ENCODE data around the gene VTA1.
"Not testable (repeated sequence)": the region's sequence is repeated elsewhere in the genome, so short reads cannot be mapped to it uniquely, and the experiment has no call there.

VTA1 gene

DNA sequence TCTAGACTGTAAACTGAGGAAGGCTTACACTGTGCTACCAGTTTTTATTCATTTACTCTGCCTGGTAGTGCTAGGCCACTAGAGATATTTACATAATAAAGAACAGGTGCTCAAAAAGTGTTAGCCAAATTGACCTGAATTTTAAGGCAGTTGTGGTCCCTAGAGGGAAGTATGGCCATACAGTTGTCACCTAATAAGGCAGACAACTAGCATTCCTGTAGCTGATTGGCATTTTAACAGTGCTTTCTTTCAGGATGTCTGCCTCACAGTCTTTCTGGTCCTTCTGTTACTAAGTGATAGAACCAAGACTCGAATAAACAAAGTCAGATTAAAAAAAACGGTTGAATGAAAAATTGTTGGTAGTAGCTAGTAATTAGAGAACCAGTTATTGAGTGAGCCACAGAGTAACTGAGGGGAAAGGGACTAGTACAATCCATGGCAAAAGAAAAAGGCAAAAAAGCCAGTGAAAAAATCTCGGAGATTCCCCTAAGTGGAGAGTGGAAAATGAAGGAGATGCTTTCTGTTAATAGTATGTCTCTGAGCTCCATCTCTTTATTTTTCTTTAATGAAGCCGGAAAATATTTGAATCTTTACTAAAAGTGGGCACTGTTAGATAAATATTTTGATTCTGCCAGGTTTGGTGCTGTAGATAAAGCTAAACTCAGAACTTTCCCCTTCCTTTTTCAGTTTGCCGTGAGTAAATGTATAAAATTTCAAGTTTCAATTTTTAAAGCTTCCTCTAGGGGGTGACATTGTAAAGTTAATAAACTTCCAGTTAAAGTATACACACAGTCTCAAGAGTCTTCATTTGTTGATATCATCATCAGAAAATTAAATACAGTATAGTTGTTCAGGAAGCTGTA, 9.1 kb downstream of the VTA1 start:
- TF ChIP-seq, protein P1, sequence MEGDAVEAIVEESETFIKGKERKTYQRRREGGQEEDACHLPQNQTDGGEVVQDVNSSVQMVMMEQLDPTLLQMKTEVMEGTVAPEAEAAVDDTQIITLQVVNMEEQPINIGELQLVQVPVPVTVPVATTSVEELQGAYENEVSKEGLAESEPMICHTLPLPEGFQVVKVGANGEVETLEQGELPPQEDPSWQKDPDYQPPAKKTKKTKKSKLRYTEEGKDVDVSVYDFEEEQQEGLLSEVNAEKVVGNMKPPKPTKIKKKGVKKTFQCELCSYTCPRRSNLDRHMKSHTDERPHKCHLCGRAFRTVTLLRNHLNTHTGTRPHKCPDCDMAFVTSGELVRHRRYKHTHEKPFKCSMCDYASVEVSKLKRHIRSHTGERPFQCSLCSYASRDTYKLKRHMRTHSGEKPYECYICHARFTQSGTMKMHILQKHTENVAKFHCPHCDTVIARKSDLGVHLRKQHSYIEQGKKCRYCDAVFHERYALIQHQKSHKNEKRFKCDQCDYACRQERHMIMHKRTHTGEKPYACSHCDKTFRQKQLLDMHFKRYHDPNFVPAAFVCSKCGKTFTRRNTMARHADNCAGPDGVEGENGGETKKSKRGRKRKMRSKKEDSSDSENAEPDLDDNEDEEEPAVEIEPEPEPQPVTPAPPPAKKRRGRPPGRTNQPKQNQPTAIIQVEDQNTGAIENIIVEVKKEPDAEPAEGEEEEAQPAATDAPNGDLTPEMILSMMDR (IDR thresholded peaks at IDR 0.05; ENCODE audit: low read depth, low read length): no peak; the same call in 1 of the 2 replicates
- DNase-seq (ENCODE audit: extremely low read depth, low read depth): no peak

DNA sequence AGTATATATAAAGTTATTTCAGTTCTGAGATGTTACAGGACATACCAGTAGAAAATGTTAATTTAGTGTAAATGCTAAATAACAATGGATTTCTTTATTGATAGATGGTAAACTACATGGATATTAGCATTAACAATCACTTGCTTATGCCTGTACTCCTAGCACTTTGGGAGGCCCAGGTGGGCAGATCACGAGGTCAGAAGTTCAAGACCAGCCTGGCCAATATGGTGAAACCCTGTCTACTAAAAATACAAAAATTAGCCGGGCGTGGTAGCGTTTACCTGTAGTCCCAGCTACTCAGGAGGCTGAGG, 9.7 kb downstream of the VTA1 start:
- not testable (repeated sequence) for DNase-seq (ENCODE audit: extremely low read depth, low read depth)

DNA sequence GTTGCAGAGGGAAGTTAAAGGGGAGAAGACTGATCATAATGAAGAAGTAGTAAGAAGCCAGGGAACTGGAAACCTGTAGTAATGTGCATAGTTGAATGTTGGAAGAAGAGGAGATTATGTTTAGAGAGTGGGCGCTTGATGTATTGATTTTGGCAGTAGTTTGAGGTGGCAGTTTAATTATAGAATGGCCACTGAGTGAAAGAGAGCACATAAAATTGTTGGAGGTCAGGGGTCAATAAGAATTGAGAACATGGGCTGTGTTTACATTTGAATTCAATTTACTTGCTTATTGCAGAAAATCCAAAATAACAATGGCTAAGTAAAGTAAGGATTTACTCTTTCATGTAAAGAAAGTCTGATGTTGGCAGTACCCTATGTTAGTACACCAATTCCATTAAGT, 15.7 kb downstream of the VTA1 start:
- DNase-seq (ENCODE audit: extremely low read depth, low read depth): no peak
- TF ChIP-seq, protein P1 (IDR thresholded peaks at IDR 0.05; ENCODE audit: low read depth, low read length): no peak

DNA sequence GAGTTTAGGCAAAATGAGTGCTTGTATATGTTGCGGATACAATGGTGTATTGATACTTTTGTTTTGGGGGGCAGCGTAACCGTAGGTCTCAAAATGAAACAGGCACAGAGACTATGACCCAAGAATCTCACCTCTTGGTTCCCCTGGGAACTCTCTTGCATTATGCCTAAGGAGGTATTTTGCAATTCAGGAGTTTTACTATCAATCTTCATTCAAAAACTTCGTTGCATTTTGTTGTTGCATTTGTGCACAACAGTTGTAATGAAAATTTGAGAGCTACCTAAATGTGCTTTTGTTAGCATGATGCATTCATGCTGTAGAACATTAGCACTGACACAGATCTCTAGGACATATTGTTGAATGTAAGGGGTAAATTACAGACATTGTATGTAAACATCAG, 18.2 kb downstream of the VTA1 start:
- no peak for DNase-seq (ENCODE audit: extremely low read depth, low read depth)
- TF ChIP-seq, protein P1 (IDR thresholded peaks at IDR 0.05; ENCODE audit: low read depth, low read length): no peak

DNA sequence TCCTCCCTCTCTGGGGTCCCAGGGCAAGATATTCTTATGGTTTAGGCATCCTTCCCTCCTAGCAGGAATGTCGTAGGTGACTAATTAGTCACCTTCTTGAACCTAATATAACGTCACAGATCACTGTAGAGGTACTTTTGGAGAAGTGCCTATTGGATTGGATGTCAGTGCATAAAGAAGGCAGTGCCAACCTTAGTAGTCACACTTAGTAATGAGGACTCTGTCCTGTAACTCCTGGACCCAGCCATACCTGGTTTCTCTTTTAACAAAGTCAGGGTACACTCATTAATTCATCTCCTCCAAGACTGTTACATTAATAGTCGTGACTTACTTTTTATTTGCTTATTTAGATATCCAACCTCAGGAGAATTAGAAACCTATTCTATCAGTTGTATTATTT, 20.0 kb downstream of the VTA1 start:
- TF ChIP-seq, protein P1 (IDR thresholded peaks at IDR 0.05; ENCODE audit: low read depth, low read length): no peak
- no peak for DNase-seq (ENCODE audit: extremely low read depth, low read depth)

DNA sequence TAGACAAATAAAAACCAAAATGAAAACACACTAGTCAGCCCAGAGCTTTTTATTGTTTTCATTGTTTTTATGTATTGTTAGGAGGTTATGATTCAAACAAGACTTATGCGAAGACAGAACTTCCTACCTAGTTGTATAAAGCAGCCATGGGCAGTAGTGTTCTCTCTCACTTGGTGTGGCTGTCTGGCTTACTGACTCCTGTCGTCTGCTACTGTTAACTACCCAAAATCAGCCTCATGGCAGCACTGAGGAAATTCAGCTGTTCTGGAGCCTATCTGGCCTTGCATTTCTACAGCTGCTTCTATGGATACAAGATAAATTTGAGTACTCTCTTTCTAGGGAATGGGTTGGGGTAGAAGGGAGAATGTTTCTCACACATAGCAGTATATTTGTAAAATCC, 20.4 kb downstream of the VTA1 start:
- TF ChIP-seq, protein P1 (IDR thresholded peaks at IDR 0.05; ENCODE audit: low read depth, low read length): no peak
- DNase-seq (ENCODE audit: extremely low read depth, low read depth): no peak

DNA sequence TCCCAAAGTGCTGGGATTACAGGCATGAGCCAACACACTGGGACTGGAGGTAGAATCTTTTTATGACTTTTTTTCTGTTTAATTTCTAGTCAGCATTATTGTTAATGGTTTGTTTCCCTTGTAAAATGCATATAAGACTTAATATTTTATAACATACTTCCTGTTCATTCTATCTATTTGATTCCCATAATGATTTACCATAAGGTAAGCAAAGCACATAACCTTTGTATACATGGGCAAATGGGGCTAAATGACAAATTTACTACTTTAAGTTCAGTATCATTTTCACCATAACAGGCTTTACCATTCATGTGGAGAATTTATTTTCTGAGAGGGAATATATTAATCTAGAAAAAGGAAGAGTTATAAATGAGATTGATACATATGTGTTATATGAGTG, 24.3 kb downstream of the VTA1 start:
- TF ChIP-seq, protein P1 (IDR thresholded peaks at IDR 0.05; ENCODE audit: low read depth, low read length): no peak
- DNase-seq (ENCODE audit: extremely low read depth, low read depth): no peak

DNA sequence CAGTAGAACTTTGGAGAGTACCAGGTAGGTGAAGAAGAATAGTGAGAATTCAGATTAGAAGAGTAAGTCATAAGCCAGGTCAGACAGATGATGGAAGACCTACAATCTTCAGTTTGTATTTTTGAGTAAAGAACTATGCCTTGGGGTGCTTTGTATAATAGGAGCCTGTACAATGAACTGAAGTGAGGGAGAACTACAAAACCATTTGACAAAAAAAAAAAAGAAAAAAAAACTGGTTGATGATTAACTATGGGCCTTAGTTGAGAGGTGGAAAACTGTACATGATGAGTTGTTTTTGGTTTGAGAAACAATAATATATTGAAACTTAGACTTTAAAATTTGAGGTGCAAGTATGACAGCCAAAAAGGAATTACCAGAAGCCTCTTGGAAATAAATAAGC, 25.7 kb downstream of the VTA1 start:
- no peak for DNase-seq (ENCODE audit: extremely low read depth, low read depth)
- TF ChIP-seq, protein P1 (IDR thresholded peaks at IDR 0.05; ENCODE audit: low read depth, low read length): no peak

Measured in AG09319 (cell line).